Endothelial cell of umbilical vein (primary cell): Measurements from ENCODE around the gene DAP3.

Experiments
- EZH2 ChIP-seq: IDR thresholded peaks from 2 replicates; pipeline ENCODE4 v1.6.1; 2012; ENCODE audit warnings: borderline replicate concordance, low read depth, mild to moderate bottlenecking, moderate library complexity, low read length, inconsistent platforms; ENCODE audit not compliant: severe bottlenecking
- TF ChIP-seq, protein P1 (sequence below), 2 donors: IDR thresholded peaks; 1 replicate in 1 of 2; 2 replicates in 1 of 2; pipeline ENCODE4 v1.5.1; 2011; ENCODE audit warnings: low read length in 2 of 2, mild to moderate bottlenecking in 2 of 2, moderate library complexity in 2 of 2, control low read depth in 1 of 2, inconsistent platforms in 1 of 2, low read depth in 1 of 2; ENCODE audit not compliant: insufficient read depth in 1 of 2; ENCODE audit errors: extremely low read depth in 1 of 2

DNA sequence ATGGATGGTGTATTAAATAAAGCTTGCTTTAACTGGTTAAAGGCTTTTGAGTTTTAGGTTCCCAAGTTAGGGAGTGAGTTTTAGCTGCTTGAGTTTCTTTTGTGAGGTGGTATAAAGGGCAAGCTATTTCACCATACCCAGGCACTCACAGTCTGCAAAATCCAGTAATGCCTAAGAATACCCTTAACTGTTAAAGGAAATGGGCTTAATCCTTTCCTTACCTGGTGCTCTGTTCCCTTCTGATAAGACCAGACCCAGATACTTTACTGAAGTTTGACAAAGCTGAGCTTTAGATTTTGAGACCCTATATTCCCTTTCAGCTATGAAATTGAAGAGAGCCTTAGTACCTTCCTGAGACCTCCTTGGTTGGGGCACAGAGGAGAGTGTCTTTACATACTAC is 48.5 kb upstream of the DAP3 start:
- no peak for TF ChIP-seq EZH2
- TF ChIP-seq, protein P1, sequence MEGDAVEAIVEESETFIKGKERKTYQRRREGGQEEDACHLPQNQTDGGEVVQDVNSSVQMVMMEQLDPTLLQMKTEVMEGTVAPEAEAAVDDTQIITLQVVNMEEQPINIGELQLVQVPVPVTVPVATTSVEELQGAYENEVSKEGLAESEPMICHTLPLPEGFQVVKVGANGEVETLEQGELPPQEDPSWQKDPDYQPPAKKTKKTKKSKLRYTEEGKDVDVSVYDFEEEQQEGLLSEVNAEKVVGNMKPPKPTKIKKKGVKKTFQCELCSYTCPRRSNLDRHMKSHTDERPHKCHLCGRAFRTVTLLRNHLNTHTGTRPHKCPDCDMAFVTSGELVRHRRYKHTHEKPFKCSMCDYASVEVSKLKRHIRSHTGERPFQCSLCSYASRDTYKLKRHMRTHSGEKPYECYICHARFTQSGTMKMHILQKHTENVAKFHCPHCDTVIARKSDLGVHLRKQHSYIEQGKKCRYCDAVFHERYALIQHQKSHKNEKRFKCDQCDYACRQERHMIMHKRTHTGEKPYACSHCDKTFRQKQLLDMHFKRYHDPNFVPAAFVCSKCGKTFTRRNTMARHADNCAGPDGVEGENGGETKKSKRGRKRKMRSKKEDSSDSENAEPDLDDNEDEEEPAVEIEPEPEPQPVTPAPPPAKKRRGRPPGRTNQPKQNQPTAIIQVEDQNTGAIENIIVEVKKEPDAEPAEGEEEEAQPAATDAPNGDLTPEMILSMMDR (IDR thresholded peaks at IDR 0.05; ENCODE audit: extremely low read depth in 1 of 2, insufficient read depth in 1 of 2, low read depth in 1 of 2, low read length in 2 of 2) = no peak
